DOHH2 (cell line): ENCODE results near the gene GAD1.

Source experiments
- CTCF ChIP-seq: fragments of 200-600 bp; sonication (generic); IDR thresholded peaks from one replicate; pipeline ENCODE4 v1.5.1; 2014; ENCODE audit warnings: antibody characterized with exemption, mild to moderate bottlenecking, low read depth, low read length; ENCODE audit not compliant: poor library complexity, severe bottlenecking
- EZH2phosphoT487 ChIP-seq: fragments of 200-600 bp; sonication (generic); IDR thresholded peaks from 2 replicates; pipeline ENCODE4 v1.6.1; 2017; ENCODE audit warnings: borderline replicate concordance, mild to moderate bottlenecking, antibody characterized with exemption, low read length, moderate library complexity, mixed read lengths

GRCh38 chr2:170830166-170830565 lies 13.5 kb downstream of the GAD1 start:
- TF ChIP-seq CTCF, result no peak
- TF ChIP-seq EZH2phosphoT487, result no peak
